Lung (tissue), 12 donors: Measurements from ENCODE around the gene METAP2. TPM values are rescaled to one million over a fixed set of nuclear protein-coding genes. Genes with fewer than 3 reads are reported as not detected.

Source experiments
- ATAC-seq: fragments of 200-7000 bp; cut with Tn5 transposase; one replicate; pipeline ENCODE4 v1.9.1; 2020; ENCODE audit warnings: moderate number of reproducible peaks; ENCODE audit not compliant: insufficient read depth, low FRiP score
- DNase-seq, 3 donors: peaks; one replicate each; pipeline ENCODE4 v3.0.0-alpha.2; 2013 to 2017
- H3K27ac ChIP-seq, 2 donors: one replicate each; pipeline ENCODE4 v1.5.1; 2013; ENCODE audit warnings: mild to moderate bottlenecking in 2 of 2, moderate library complexity in 2 of 2, control low read depth in 1 of 2, inconsistent platforms in 1 of 2, low read depth in 1 of 2, low read length in 1 of 2
- H3K27me3 ChIP-seq, 3 donors: one replicate each; pipeline ENCODE4 v1.5.1; 2013; ENCODE audit warnings: low read length in 2 of 3; ENCODE audit not compliant: control insufficient read depth in 3 of 3, insufficient read depth in 3 of 3
- H3K36me3 ChIP-seq, 4 donors: one replicate each; pipeline ENCODE4 v1.5.1; 2013; ENCODE audit warnings: low read length in 4 of 4, mild to moderate bottlenecking in 1 of 4, moderate library complexity in 1 of 4; ENCODE audit not compliant: control insufficient read depth in 4 of 4, insufficient read depth in 4 of 4
- H3K4me1 ChIP-seq, 5 donors: one replicate each; pipeline ENCODE4 v1.5.1; 2013; ENCODE audit warnings: low read length in 5 of 5, mild to moderate bottlenecking in 2 of 5, moderate library complexity in 1 of 5; ENCODE audit not compliant: control insufficient read depth in 5 of 5, insufficient read depth in 5 of 5
- H3K4me3 ChIP-seq: one replicate; pipeline ENCODE4 v1.5.1; 2013; ENCODE audit warnings: mild to moderate bottlenecking, control low read depth, moderate library complexity
- H3K9ac ChIP-seq, 2 donors: one replicate each; pipeline ENCODE4 v1.5.1; 2013; ENCODE audit warnings: low read length in 2 of 2, control low read depth in 1 of 2; ENCODE audit not compliant: insufficient read depth in 1 of 2
- H3K9me3 ChIP-seq, 4 donors: one replicate each; pipeline ENCODE4 v1.5.1; 2013; ENCODE audit warnings: low read length in 3 of 4, mild to moderate bottlenecking in 1 of 4, moderate library complexity in 1 of 4; ENCODE audit not compliant: control insufficient read depth in 4 of 4, insufficient read depth in 3 of 4
- WGBS, 2 donors: extraction: QIAGEN DNeasy Blood & Tissue Kit; methylation state at CpG; one replicate each; pipeline ENCODE4 v1.1.7; 2013; 5-methylcytosine and 5-hydroxymethylcytosine counted together
- polyA plus RNA-seq, 2 donors: library from polyadenylated mRNA; stranded (reverse); fragments of 200-250 nt; gene quantifications; one replicate each; pipeline ENCODE4 v1.2.1, GENCODE V29; 2013
- total RNA-seq, 2 donors: library from RNA; depleted of rRNA in 1 of 2; stranded (reverse); fragments of >200 nt in 1 of 2; gene quantifications; one replicate each; pipeline ENCODE4 v1.2.1, GENCODE V29; 2014 to 2021
- TF ChIP-seq, protein P1 (sequence below): IDR thresholded peaks from 2 replicates; pipeline ENCODE4 v1.5.1; 2012; ENCODE audit warnings: mild to moderate bottlenecking; ENCODE audit errors: control extremely low read depth, extremely low read depth
- donor health status: control.
- donor health status: control.
- donor health status: Bipolar disorder and iron deficiency.
- donor health status: healthy.
- donor health status: DM: yes; HTN: yes; CAD: no.

Gene METAP2
- total and polyA plus RNA-seq, 4 donors, result 49.1 to 60.4 (median 51.4) TPM

DNA sequence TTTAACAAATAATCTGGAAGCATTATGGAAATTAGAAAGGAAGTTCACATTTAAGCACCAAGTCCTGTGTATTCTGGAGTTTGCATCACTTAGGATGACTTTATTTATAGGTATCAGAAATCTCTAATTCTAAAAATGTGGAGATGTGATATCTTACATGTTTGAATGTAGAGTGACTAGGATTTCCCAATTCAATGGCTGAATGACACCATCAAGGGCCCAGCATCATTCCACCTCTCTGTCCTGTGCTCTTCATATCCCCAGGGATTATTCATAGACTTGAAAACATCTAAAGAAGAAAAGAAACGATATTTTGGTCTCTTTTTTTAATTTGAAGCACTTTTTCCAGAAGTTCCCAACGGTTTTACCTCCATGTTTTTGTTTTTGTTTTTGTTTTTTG lies 15.2 kb upstream of the METAP2 start:
- no peak overlapping the region for H3K27ac ChIP-seq
- ATAC-seq (no peak), DNase-seq (no peak)
- TF ChIP-seq, protein P1, sequence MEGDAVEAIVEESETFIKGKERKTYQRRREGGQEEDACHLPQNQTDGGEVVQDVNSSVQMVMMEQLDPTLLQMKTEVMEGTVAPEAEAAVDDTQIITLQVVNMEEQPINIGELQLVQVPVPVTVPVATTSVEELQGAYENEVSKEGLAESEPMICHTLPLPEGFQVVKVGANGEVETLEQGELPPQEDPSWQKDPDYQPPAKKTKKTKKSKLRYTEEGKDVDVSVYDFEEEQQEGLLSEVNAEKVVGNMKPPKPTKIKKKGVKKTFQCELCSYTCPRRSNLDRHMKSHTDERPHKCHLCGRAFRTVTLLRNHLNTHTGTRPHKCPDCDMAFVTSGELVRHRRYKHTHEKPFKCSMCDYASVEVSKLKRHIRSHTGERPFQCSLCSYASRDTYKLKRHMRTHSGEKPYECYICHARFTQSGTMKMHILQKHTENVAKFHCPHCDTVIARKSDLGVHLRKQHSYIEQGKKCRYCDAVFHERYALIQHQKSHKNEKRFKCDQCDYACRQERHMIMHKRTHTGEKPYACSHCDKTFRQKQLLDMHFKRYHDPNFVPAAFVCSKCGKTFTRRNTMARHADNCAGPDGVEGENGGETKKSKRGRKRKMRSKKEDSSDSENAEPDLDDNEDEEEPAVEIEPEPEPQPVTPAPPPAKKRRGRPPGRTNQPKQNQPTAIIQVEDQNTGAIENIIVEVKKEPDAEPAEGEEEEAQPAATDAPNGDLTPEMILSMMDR, result no peak
- H3K9me3 ChIP-seq, result peaks cover 0 to 15% (median 6%) of the 10 kb centered on the region in 4 donors
- 68 to 78% methylated on average over 2 of the region's 2 CpGs for WGBS, 2 donors
- H3K27me3 ChIP-seq, result no peaks in the 10 kb centered on the region
- H3K36me3 ChIP-seq, result no peaks in the 10 kb centered on the region
- no peak overlapping the region for H3K9ac ChIP-seq
- H3K4me3 ChIP-seq, result no peak overlapping the region
- H3K4me1 ChIP-seq, result no peaks in the 10 kb centered on the region

DNA sequence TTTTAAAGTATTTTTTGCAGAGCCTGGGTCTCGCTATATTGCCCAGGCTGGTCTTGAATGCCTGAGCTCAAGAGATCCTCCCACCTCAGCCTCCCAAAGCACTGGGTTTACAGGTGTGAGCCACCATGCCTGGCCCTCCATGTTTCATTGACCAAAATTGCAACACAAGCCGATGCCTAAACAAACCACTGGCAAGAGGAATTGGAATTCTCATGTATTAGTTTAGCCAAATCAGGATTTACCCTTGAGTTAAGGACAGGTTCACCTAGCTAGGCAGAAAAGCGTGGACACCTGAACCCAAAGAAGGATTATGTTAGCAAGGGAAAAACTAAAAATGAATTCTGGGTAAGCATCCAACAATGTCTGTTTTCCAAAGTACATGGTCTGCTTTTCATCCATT lies 14.6 kb upstream of the METAP2 start:
- no peak overlapping the region for H3K27ac ChIP-seq
- H3K9me3 ChIP-seq, result peaks cover 0 to 15% (median 6%) of the 10 kb centered on the region in 4 donors
- H3K4me1 ChIP-seq, result no peaks in the 10 kb centered on the region
- H3K9ac ChIP-seq, result no peak overlapping the region
- no peak for ATAC-seq
- no peak overlapping the region for H3K4me3 ChIP-seq
- no peaks in the 10 kb centered on the region for H3K27me3 ChIP-seq
- no peak for DNase-seq
- H3K36me3 ChIP-seq, result no peaks in the 10 kb centered on the region
- TF ChIP-seq, protein P1, result no peak
- WGBS, 2 donors, result 91 to 93% methylated on average over 3 of the region's 3 CpGs

DNA sequence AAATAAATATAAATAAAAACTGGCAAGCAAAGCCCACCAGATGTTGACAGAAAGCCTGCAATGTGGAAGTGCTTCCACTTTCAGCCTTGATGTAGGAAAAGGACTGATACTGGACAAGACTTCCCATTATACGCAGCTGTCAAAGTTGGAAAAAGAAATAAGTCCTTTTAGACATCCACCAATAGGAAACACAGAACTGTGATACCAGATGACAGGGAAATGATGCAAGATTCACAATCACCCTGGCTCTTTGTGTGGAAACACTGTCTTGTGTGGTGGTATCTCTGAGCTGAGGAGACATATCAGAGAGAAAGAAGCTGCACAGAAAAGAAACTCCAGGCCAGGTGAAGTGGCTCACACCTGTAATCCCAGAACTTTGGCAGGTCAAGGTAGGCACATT lies 13.8 kb upstream of the METAP2 start:
- TF ChIP-seq, protein P1, result no peak
- DNase-seq, result no peak
- Histone ChIP-seq H3K36me3 (no peaks in the 10 kb centered on the region), H3K4me3 (no peak overlapping the region), H3K27ac (no peak overlapping the region), H3K9ac (no peak overlapping the region), H3K4me1 (no peaks in the 10 kb centered on the region), H3K9me3 (peaks cover 0 to 15% (median 6%) of the 10 kb centered on the region in 4 donors), H3K27me3 (no peaks in the 10 kb centered on the region)
- 52 to 94% methylated on average over 1 of the region's 1 CpG for WGBS, 2 donors
- no peak for ATAC-seq

DNA sequence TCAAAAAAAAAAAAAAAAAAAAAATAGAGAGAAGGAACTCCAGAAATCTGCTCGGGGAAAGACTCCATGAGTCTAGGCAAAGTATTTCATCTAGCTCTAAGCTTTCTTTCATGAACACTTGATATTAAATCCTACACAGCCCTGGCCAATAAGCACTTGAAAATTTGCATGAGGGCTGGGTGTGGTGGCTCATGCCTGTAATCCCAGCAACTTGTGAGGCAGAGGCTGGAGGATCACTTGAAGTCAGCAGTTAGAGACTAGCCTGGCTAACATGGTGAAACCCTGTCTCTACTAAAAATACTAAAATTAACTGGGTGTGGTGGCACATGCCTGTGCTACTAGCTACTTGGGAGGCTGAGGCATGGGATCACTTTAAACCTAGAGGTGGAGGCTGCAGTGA lies 13.1 kb upstream of the METAP2 start:
- no peaks in the 10 kb centered on the region for H3K4me1 ChIP-seq
- TF ChIP-seq, protein P1, result no peak
- 67 to 74% methylated on average over 1 of the region's 1 CpG for WGBS, 2 donors
- no peaks in the 10 kb centered on the region for H3K36me3 ChIP-seq
- DNase-seq (no peak), ATAC-seq (no peak)
- no peak overlapping the region for H3K27ac ChIP-seq
- peaks cover 0 to 15% (median 6%) of the 10 kb centered on the region in 4 donors for H3K9me3 ChIP-seq
- no peak overlapping the region for H3K9ac ChIP-seq
- no peak overlapping the region for H3K4me3 ChIP-seq
- no peaks in the 10 kb centered on the region for H3K27me3 ChIP-seq
